K562 (cell line): ENCODE results near the gene HOOK1. TPM values are rescaled to one million over a fixed set of nuclear protein-coding genes. Genes with fewer than 3 reads are reported as not detected.

ENCODE experiments used
- ATAC-seq: fragments of 200-7000 bp; cut with Tn5 transposase; 3 replicates; pipeline ENCODE4 v1.9.1; 2020; ENCODE audit warnings: moderate library complexity
- BruUV-seq: library from RNA; stranded (reverse); fragments of 400-500 nt; replicated peaks from 2 replicates; lab custom pipeline; 2021; lab: Mats Ljungman, UMichigan
- CTCF ChIA-PET: fragments of 300-600 bp; formaldehyde crosslinking; extraction: SDS; loops from one replicate; lab custom pipeline; 2021; ENCODE audit warnings: low intra/inter-chr PET ratio; lab: Yijun Ruan, JAX
- POLR2A ChIA-PET: fragments of 300-600, 350-650 bp; sonication (Branson Sonifier 250); formaldehyde crosslinking; extraction: SDS; loops from one replicate; lab custom pipeline; 2021; ENCODE audit warnings: antibody characterized with exemption, inconsistent platforms; lab: Yijun Ruan, JAX
- DNase-seq, 4 experiments: peaks; one replicate each; pipeline versions ENCODE4 v3.0.0 to v3.0.0-alpha.2; 2011 to 2018; ENCODE audit warnings: low spot score in 3 of 4, mixed read lengths in 3 of 4; ENCODE audit errors: extremely low read depth in 1 of 4
- FAIRE-seq: peaks from 2 replicates; lab custom pipeline; 2011; peaks lifted over from hg19 to GRCh38; lab: Jason Lieb, UNC
- H2AFZ ChIP-seq: 2 replicates; pipeline ENCODE4 v1.6.0; 2011; ENCODE audit warnings: low read depth, low read length, control low read depth, inconsistent platforms
- H3K27ac ChIP-seq: fragments of 200-600 bp; 3 replicates; pipeline ENCODE4 v1.8.0; 2011; ENCODE audit warnings: low read depth, mild to moderate bottlenecking, control low read depth, inconsistent platforms, low read length, moderate library complexity, mixed read lengths; ENCODE audit errors: extremely low read depth
- H3K27me3 ChIP-seq, 2 experiments: fragments of 300-600 bp in 1 of 2; 2 replicates in 1 of 2; 3 replicates in 1 of 2; pipeline versions ENCODE4 v1.6.0 to v1.8.0; 2011; ENCODE audit warnings: inconsistent platforms in 2 of 2, low read length in 2 of 2, mild to moderate bottlenecking in 1 of 2, mixed read lengths in 1 of 2, moderate library complexity in 1 of 2; ENCODE audit not compliant: control insufficient read depth in 2 of 2, insufficient read depth in 2 of 2
- H3K36me3 ChIP-seq: fragments of 300-600 bp; 3 replicates; pipeline ENCODE4 v1.8.0; 2011; ENCODE audit warnings: mild to moderate bottlenecking, low read length, inconsistent platforms; ENCODE audit not compliant: control insufficient read depth, insufficient read depth
- H3K4me1 ChIP-seq, 2 experiments: fragments of 200-600 bp in 1 of 2; replicated peaks in 1 of 2; 2 replicates in 1 of 2; 3 replicates in 1 of 2; pipeline versions ENCODE4 v1.5.1 to v1.8.0; 2011; ENCODE audit warnings: inconsistent platforms in 2 of 2, low read length in 2 of 2, mild to moderate bottlenecking in 1 of 2, mixed read lengths in 1 of 2, moderate library complexity in 1 of 2; ENCODE audit not compliant: control insufficient read depth in 2 of 2, insufficient read depth in 2 of 2
- H3K4me2 ChIP-seq: 2 replicates; pipeline ENCODE4 v1.6.1; 2011; ENCODE audit warnings: low read length, control low read depth, inconsistent platforms, mixed read lengths; ENCODE audit not compliant: insufficient read depth
- H3K4me3 ChIP-seq: fragments of 200-600 bp; sonication (generic), shearing (Covaris generic); 2 replicates; pipeline ENCODE4 v1.5.1; 2016; ENCODE audit warnings: control low read depth, inconsistent platforms
- H3K79me2 ChIP-seq: fragments of 200-600 bp; 3 replicates; pipeline ENCODE4 v1.8.0; 2011; ENCODE audit warnings: low read length, inconsistent platforms; ENCODE audit not compliant: control insufficient read depth, insufficient read depth
- H3K9ac ChIP-seq, 2 experiments: 2 replicates each; pipeline versions ENCODE4 v1.6.0 to v1.6.1; 2011; ENCODE audit warnings: low read depth in 2 of 2, low read length in 2 of 2, control low read depth in 1 of 2, inconsistent platforms in 1 of 2, mild to moderate bottlenecking in 1 of 2, mixed read lengths in 1 of 2; ENCODE audit not compliant: insufficient read depth in 1 of 2
- H3K9me1 ChIP-seq: one replicate; pipeline ENCODE4 v1.6.0; 2011; ENCODE audit warnings: inconsistent platforms, mild to moderate bottlenecking, low read length, moderate library complexity; ENCODE audit not compliant: control insufficient read depth, insufficient read depth
- H3K9me3 ChIP-seq: replicated peaks from 2 replicates; pipeline ENCODE4 v1.5.1; 2011; ENCODE audit warnings: low read depth, low read length, inconsistent platforms; ENCODE audit not compliant: control insufficient read depth, insufficient read depth
- H4K20me1 ChIP-seq: replicated peaks from 2 replicates; pipeline ENCODE4 v1.6.1; 2011; ENCODE audit warnings: low read length, inconsistent platforms, mixed read lengths; ENCODE audit not compliant: control insufficient read depth, insufficient read depth
- ARID3A ChIP-seq: IDR thresholded peaks from 2 replicates; pipeline ENCODE4 v1.6.1; 2012; ENCODE audit warnings: low read depth, low read length, improper control_type of control experiment, borderline replicate concordance
- ETV1 ChIP-seq: fragments of 450-650 bp; conservative IDR thresholded peaks from 2 replicates; pipeline ENCODE4 v1.6.1; 2016; ENCODE audit warnings: missing genetic modification characterization, control low read depth, low read depth, missing compliant biosample characterization
- FOXK1 ChIP-seq: sonication (generic); formaldehyde crosslinking; IDR thresholded peaks from 2 replicates; pipeline ENCODE4 v1.8.0; 2022; ENCODE audit warnings: missing genetic modification reagents, mild to moderate bottlenecking, borderline replicate concordance
- SMARCE1 ChIP-seq: fragments of 450-650 bp; IDR thresholded peaks from 2 replicates; pipeline ENCODE4 v1.7.1; 2016; ENCODE audit warnings: mild to moderate bottlenecking
- STAT5B ChIP-seq: fragments of 250-450 bp; sonication (Bioruptor Pico); IDR thresholded peaks from 2 replicates; pipeline ENCODE4 v1.8.0; 2021; ENCODE audit warnings: mild to moderate bottlenecking, inconsistent platforms
- TBL1XR1 ChIP-seq, 2 experiments: IDR thresholded peaks; 2 replicates each; pipeline ENCODE4 v1.6.1; 2012; ENCODE audit warnings: improper control_type of control experiment in 2 of 2, low read length in 2 of 2, mild to moderate bottlenecking in 1 of 2
- ZNF134 ChIP-seq: fragments of 250-450 bp; sonication (Bioruptor Pico); conservative IDR thresholded peaks from 2 replicates; pipeline ENCODE4 v1.4.0; 2020
- ZNF780A ChIP-seq: fragments of 250-450 bp; sonication (Bioruptor Pico); IDR thresholded peaks from 2 replicates; pipeline ENCODE4 v1.5.0; 2021; ENCODE audit warnings: mild to moderate bottlenecking
- WGBS: fragments of 100-300 bp; shearing (Covaris generic); methylation state at CpG from one replicate; pipeline ENCODE4 v1.1.6; 2016; ENCODE audit warnings: low coverage, mixed read lengths; ENCODE audit not compliant: insufficient coverage; ENCODE audit errors: missing lambda C conversion rate; 5-methylcytosine and 5-hydroxymethylcytosine counted together
- in situ Hi-C: fragments of 300-500 bp; cut with MboI; formaldehyde crosslinking; loops from 4 replicates; pipeline ENCODE4 v1.15.0; 2018; ENCODE audit warnings: inconsistent platforms, mixed read lengths
- intact Hi-C: fragments of 100-400 bp; cut with micrococcal nuclease; formaldehyde crosslinking; loops from 2 replicates; pipeline ENCODE4 v1.14.2; 2022
- polyA plus RNA-seq, 8 experiments: library from polyadenylated mRNA; depleted of rRNA in 4 of 8; stranded (reverse) in 5 of 8; unstranded in 3 of 8; fragments of >200 nt; fragmentation: Nextera tagmentation in 2 of 8; fragmentation: Illumina TruSeq in 1 of 8; extraction: Ambion mirVana in 2 of 8; extraction: Trizol in 1 of 8; gene quantifications; 2 replicates each; pipeline versions ENCODE4 v1.2.1 to v1.2.3, GENCODE V29; 2011 to 2014; ENCODE audit warnings: inconsistent platforms in 1 of 8, missing spikeins in 1 of 8
- total RNA-seq, 7 experiments: library from RNA; depleted of rRNA in 6 of 7; stranded (reverse); fragments of >200 nt in 6 of 7; fragmentation: Illumina TruSeq in 2 of 7; extraction: Trizol in 2 of 7; gene quantifications; 2 replicates each; pipeline versions ENCODE4 v1.2.1 to v1.2.3, GENCODE V29; 2011 to 2021; ENCODE audit warnings: low replicate concordance in 1 of 7

Gene HOOK1
- total and polyA plus RNA-seq, 9 of the 15 experiments (the other 6 are each of a cell fraction or from before 2014, with no cell fraction given): 0.11 to 0.18 TPM; not detected in 7

DNA sequence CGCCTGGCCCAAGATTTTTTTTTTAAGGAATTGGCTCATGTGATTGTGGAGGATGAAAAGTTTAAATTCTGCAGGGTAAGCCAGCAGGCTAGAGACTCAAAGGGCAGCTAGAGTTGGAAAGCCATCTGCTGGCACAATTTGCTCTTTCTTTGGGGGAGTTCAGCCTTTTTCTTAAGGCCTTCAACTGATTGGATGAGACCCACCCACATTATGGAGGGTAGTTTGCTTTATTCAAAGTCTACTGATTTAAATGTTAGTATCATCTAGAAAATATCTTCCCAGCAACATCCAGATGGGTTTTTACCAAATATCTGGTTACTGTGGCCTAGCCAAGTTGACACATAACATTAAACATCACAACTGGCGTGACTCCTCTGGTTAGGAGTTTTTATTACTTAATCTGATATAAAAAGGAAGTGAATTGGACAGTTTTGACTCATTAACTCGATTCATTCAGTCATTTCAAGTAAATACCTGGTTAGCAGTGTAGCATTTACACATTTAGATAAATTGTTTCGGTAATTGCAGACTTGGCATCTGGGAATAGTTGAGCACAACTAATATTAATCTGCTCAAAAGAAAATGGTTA lies 12.4 kb downstream of the HOOK1 start:
- no peak overlapping the region for H2AFZ ChIP-seq
- BruUV-seq: no TSS peak
- POLR2A ChIA-PET: no interaction called here
- no peak for DNase-seq
- in situ Hi-C loops (no loop called here), intact Hi-C loops (no loop called here)
- CTCF ChIA-PET: no interaction called here
- no peaks in the 10 kb centered on the region for H3K9me3 ChIP-seq
- H3K27ac ChIP-seq: no peak overlapping the region
- no peak for FAIRE-seq
- H3K9ac ChIP-seq: no peak overlapping the region
- no peak overlapping the region for H3K4me3 ChIP-seq
- H3K27me3 ChIP-seq: no peaks in the 10 kb centered on the region
- ATAC-seq: no peak
- H3K79me2 ChIP-seq: no peaks in the 10 kb centered on the region
- H4K20me1 ChIP-seq: no peaks in the 10 kb centered on the region
- no peaks in the 10 kb centered on the region for H3K36me3 ChIP-seq
- peak; percentile 87 for TF ChIP-seq ZNF134 (CRISPR knock-in tag)
- TF ChIP-seq ETV1 (tag): no peak
- no peak overlapping the region for H3K4me2 ChIP-seq
- no peaks in the 10 kb centered on the region for H3K9me1 ChIP-seq
- WGBS: 0% methylated on average over 4 of the region's 4 CpGs
- no peaks in the 10 kb centered on the region for H3K4me1 ChIP-seq

DNA sequence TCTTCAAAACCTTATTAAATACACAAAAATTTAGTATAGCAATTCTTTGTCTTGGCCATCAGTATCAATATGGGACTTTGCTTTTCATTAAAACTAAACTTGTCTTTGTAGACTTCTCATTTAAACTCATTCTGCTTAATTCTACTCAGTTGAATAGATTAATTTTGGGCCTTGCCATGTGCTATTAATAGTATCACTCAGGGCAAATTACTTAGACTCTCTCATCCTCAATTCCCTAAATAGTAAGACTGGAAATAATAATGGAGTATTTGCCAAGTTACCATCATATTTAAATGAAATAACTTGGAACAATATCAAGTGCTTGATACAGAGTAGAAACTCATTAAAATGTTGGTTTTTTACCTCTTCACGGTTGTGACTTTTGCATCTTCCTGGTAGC lies 13.4 kb downstream of the HOOK1 start:
- Histone ChIP-seq H3K79me2 (no peaks in the 10 kb centered on the region), H3K4me3 (no peak overlapping the region), H3K27ac (no peak overlapping the region), H3K4me2 (no peak overlapping the region), H2AFZ (no peak overlapping the region), H3K9ac (no peak overlapping the region), H3K9me3 (no peaks in the 10 kb centered on the region), H3K27me3 (no peaks in the 10 kb centered on the region), H3K4me1 (no peaks in the 10 kb centered on the region), H4K20me1 (no peaks in the 10 kb centered on the region), H3K36me3 (no peaks in the 10 kb centered on the region), H3K9me1 (no peaks in the 10 kb centered on the region)
- intact Hi-C loops: no loop called here
- ATAC-seq (no peak), FAIRE-seq (no peak), DNase-seq (no peak)
- in situ Hi-C loops: no loop called here
- WGBS: 0% methylated on average over 1 of the region's 1 CpG
- TF ChIP-seq ZNF780A (CRISPR knock-in tag) (no peak), ARID3A (no peak), SMARCE1 (no peak), TBL1XR1 (IDR thresholded peaks at IDR 0.05; ENCODE audit: low read length in 2 of 2) (no peak), STAT5B (CRISPR knock-in tag) (no peak), FOXK1 (CRISPR knock-in tag) (no peak)
- BruUV-seq: no TSS peak
- ChIA-PET CTCF (no interaction called here), POLR2A (no interaction called here)
